GM18858 (cell line): ENCODE results near the gene PITPNC1.
"Not testable (repeated sequence)": the region's sequence is repeated elsewhere in the genome, so short reads cannot be mapped to it uniquely, and the experiment has no call there.

ENCODE experiments used
- ATAC-seq: cut with Tn5 transposase; IDR thresholded peaks from one replicate; pipeline ENCODE4 v1.9.1; 2021; ENCODE audit not compliant: unreplicated experiment

PITPNC1 gene

DNA sequence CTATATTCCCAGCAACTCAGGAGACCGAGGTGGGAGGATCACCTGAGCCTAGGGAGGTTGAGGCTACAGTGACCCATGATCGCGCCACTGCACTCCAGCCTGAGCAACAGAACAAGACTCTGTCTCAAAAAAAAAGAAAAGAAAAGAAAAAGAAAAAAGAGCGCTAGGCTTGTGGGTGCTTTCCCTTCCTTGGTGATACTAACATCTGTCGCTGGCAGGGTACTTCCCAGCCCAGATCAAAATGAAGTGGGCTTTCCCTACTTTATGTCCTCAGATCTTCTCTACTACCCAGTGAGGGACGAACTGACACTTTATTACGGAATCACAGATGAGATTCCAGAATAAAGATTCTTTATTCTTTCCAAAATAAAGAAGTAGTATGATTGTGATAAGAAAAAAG is 236.9 kb downstream of the PITPNC1 start:
- ATAC-seq, result no peak

- no peak for ATAC-seq
These were observed 238.0 kb downstream of the PITPNC1 start for GRCh38 chr17:67615011-67615561.

GRCh38 chr17:67615736-67616135 is 238.7 kb downstream of the PITPNC1 start:
- no peak for ATAC-seq

DNA sequence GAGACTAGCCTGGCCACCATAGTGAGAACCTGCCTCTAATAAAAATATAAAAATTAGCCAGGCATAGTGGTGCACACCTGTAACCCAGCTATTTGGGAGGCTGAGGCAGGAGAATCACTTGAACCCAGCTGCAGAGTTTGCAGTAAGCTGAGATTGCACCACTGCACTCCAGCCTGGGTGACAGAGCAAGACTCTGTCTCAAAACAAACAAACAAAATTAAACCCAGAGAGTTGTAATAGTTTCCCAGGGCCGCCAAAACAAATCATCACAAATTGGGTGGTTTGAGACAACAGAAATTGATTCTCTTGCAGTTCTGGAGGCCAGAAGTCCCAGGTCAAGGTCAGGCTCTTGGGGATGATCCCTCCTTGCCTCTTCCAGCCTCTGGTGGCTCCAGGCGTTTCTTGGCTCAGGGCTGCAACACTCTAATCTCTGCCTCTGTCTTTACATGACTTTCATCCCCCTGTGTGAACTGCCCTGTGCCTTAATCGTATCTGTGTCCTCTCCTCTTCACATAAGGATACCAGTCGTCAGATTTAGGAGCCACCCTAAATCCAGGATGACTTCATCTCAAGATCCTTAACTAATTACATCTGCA is 240.3 kb downstream of the PITPNC1 start:
- ATAC-seq, result no peak

DNA sequence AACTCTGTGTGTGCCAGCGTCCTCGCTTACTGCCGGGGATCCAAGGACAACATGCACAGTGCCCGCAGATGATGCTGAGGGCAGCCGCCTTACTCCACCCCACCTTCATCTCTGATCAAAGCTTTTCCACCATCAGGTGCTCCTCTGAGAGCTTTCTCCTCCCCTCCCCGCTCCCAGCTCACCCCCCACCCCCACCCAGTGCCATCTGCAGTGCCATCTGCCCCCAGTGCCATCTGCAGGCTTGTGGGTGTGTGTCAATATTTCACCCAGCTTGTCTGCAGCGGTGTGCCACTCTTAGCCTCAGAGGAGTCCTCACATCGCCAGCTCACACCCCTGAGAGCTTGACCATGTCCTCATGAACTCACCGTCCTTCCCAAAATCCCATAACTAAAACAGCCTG is 242.5 kb downstream of the PITPNC1 start:
- ATAC-seq, result no peak

DNA sequence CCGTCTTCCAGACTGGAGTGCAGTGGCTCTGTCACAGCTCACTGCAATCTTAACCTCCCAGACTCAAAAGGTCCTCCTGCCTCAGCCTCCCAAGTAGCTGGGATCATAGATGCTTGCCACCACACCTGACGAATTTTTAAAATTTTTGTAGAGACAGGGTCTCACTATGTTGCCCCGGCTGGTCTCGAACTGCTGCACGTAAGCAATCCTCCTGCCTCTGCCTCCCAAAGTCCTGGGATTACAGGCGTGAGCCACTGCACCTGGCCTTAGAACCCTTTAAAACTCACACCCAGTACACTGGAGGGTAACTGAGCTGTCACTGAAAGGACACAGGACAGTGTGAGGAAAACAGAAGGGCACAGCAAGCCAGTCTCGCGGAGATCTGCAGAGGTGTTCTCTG is 243.0 kb downstream of the PITPNC1 start:
- ATAC-seq, result no peak

- no peak for ATAC-seq
These were observed 243.6 kb downstream of the PITPNC1 start for GRCh38 chr17:67620636-67621035.

DNA sequence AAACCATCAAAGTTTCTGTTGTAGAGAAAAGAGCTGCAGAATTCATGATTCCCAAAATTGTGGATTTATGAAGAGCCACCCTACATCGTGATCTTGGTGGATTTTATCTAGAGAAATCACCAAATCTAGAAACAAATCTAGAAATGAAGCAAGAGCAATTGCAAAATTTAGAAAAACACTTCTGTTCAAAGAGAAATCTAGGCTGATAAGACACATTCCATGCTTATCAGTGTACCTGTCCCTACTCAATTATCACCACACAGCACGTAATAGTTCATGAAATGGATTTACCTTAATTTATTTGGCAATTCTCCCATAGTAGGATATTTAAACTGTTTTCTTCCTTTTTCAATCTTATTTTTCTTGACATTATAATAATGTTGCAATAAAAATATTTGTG is 246.7 kb downstream of the PITPNC1 start:
- ATAC-seq, result no peak

DNA sequence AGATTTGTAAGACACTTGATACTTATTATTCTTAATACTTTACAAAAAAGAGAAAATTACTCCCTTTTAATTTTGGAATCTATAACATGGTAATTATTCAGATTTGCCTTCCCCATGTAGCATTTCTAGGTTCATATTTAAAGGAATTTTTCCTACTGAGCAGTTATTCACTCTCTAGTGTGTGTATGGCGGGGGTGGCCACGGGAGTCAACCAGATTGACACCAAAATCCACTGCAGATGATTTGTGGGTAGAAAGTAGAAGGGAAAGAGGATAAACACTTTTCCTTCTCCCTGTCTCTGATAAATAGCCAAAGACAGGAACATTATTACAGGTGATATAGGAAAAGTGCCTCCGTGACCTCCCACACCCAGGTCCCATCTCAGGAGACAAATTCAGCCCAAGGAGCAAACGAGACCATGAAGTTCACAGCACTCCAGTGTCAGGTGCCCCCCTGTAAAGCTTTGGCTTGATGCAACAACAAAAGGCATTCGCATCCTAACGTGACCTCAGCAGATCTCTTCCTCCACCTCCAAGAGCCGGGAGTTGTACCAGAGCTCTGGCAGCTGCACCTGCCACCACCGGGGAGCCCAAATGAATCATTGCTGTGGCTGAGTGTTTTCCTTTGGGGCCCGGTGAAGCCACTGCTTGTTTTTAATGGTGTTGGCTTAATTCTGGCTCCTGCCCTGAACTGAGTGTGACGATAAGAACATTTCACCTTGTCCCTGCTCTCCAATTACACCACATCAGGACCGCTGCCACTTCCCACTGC is 248.0 kb downstream of the PITPNC1 start:
- ATAC-seq, result no peak

GRCh38 chr17:67625971-67626370 is 248.9 kb downstream of the PITPNC1 start:
- no peak for ATAC-seq

DNA sequence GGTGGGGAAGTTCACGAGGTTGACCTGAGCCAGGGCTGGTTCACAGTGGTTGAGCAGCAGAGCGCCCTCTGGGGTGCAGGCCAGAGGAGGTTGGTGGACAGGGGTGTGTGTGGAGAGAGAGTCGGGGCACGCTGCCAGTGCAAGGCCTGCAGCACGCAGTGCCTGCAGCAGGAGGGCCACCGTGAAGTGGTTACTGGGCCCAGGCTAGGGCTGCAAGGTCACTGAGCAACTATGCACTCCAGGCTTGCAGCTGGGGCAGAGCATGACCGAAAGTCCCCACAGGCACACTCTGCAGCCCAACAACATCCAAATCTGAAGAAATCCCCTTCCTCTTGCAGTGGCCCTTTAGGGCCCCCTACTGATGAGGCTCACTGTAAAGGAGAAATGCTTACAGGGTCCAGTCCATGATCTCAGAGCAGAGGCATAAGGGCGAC is 251.5 kb downstream of the PITPNC1 start:
- ATAC-seq, result no peak

GRCh38 chr17:67629971-67630320 is 252.9 kb downstream of the PITPNC1 start:
- ATAC-seq, result no peak

GRCh38 chr17:67630836-67631235 is 253.8 kb downstream of the PITPNC1 start:
- not testable (repeated sequence) for ATAC-seq

GRCh38 chr17:67632141-67632540 is 255.1 kb downstream of the PITPNC1 start:
- ATAC-seq, result no peak

GRCh38 chr17:67633751-67634211 is 256.7 kb downstream of the PITPNC1 start:
- ATAC-seq, result no peak

- ATAC-seq, result no peak
These were observed 258.6 kb downstream of the PITPNC1 start for GRCh38 chr17:67635681-67636080.

GRCh38 chr17:67636312-67636711 is 259.2 kb downstream of the PITPNC1 start:
- no peak for ATAC-seq

DNA sequence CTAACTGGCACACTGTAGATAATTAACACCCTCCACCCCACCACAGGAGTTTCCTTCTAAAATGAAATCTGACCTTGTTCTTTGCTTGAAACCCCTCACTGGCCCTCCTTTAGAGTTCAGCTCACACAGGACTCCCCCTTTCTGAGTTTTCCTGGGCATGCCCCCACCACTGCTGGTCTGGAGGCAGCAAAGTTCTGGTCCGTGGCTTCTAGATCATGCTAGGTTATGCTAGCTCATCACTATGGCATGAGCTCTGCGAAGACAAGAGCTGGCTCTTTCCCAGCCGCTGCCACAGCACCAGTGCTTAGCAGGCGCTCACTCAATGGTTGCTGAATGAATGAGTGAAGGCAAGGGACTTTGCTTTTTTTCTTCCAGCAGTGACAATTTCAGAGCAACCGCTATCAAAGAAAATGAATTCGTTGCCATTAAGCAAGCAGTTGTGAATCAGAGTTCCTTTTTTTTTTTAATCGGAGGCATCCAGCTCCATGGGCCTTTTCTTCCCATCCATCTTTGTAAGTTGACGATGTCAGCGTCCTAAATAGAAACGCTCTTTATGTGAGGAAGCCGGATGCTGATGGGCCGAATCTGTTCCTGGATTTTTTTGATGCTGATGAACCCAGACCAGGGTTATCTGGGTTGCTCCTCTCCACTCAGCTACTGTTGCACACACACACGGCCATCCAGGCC is 259.9 kb downstream of the PITPNC1 start:
- no peak for ATAC-seq

- no peak for ATAC-seq
These were observed 261.0 kb downstream of the PITPNC1 start for GRCh38 chr17:67637901-67638641.

GRCh38 chr17:67638871-67639270 is 261.8 kb downstream of the PITPNC1 start:
- ATAC-seq, result no peak

DNA sequence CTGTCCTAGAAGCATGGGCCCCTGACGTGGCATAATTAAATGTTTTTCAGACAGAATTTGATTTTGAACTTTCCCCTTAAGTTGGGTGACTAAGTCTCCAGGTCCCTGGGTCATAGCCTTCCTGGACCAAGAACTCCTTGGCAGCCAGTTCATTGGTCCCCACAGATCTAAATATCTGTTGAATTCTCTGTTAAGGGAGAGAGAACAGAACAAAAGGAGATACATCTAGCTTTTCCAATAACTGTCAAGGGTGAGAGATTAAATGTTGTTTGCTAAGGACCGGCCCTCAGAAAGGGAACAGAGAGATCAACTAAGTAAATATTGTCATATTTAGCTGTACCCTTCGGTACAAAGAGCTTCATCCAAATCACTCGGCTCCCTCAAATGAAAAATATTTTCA is 262.5 kb downstream of the PITPNC1 start:
- ATAC-seq, result no peak
